Measurements from ENCODE around the gene KIRREL3. TPM values are rescaled to one million over a fixed set of nuclear protein-coding genes. Genes with fewer than 3 reads are reported as not detected.

Gene KIRREL3
- total and polyA plus RNA-seq, 12 donors: 0.13 to 0.58 (median 0.30) TPM

- ATAC-seq: no peak
- intact Hi-C loops (cut with DNase I): loop anchor here in 2 of 10 donors (5.0 kb wide), 2 partner anchors 37 to 82 kb away; partner anchors contain the start of gene ST3GAL4 (in 2 of the 2)
- TF ChIP-seq CTCF (IDR thresholded peaks at IDR 0.05): no peak
- Histone ChIP-seq H3K4me3 (no peak overlapping the region), H3K36me3 (peaks cover 0 to 4% (median 0%) of the 10 kb centered on the region in 9 donors), H3K27me3 (no peaks in the 10 kb centered on the region), H3K9me3 (no peaks in the 10 kb centered on the region), H3K27ac (peak overlapping the region; percentile 42 to 87 (median 80)), H3K4me1 (peaks cover 16 to 65% (median 47%) of the 10 kb centered on the region in 9 donors)
- no peak for DNase-seq
- WGBS, 2 donors: 80 to 88% methylated on average over 3 of the region's 3 CpGs
Observed at GRCh38 chr11:126394036-126394435, 606.5 kb downstream of the KIRREL3 start.

- WGBS, 2 donors: 73% methylated on average over 5 of the region's 5 CpGs
- Histone ChIP-seq H3K27me3 (no peaks in the 10 kb centered on the region), H3K36me3 (peaks cover 0 to 2% (median 0%) of the 10 kb centered on the region in 9 donors), H3K4me1 (peaks cover 16 to 72% (median 48%) of the 10 kb centered on the region in 9 donors), H3K27ac (peak overlapping the region; percentile 40 to 87 (median 80)), H3K9me3 (no peaks in the 10 kb centered on the region), H3K4me3 (no peak overlapping the region)
- ATAC-seq (no peak), DNase-seq (no peak)
- intact Hi-C loops (cut with DNase I): loop anchor here in 5 of 10 donors (2.0 to 5.0 kb wide), 5 partner anchors 36 to 82 kb away; partner anchors contain the start of gene ST3GAL4 (in 2 of the 5)
- TF ChIP-seq CTCF (IDR thresholded peaks at IDR 0.05): no peak
Observed at GRCh38 chr11:126393143-126393542, 607.4 kb downstream of the KIRREL3 start.

- intact Hi-C loops (cut with DNase I): loop anchor here in 5 of 10 donors (2.0 to 5.0 kb wide), 5 partner anchors 35 to 82 kb away; partner anchors contain the start of gene ST3GAL4 (in 2 of the 5)
Observed at GRCh38 chr11:126392633-126393013, 607.9 kb downstream of the KIRREL3 start.

More at GRCh38 chr11:126392633-126393013, 607.9 kb downstream of the KIRREL3 start:
- Histone ChIP-seq H3K27me3 (no peaks in the 10 kb centered on the region), H3K9me3 (no peaks in the 10 kb centered on the region), H3K36me3 (no peaks in the 10 kb centered on the region), H3K4me3 (peak overlapping the region in 1 of 10 donors; percentile 3), H3K27ac (peak overlapping the region; percentile 40 to 87 (median 80)), H3K4me1 (peaks cover 16 to 78% (median 53%) of the 10 kb centered on the region in 9 donors)
- peak in 3 of 8 donors; percentile 11 to 38 (median 12) for ATAC-seq
- WGBS, 2 donors: 4 to 6% methylated on average over 4 of the region's 4 CpGs
- no peak for TF ChIP-seq CTCF (IDR thresholded peaks at IDR 0.05)
- DNase-seq: no peak
